Right cardiac atrium (tissue), 5 donors: ENCODE measurements around the gene INS. TPM values are rescaled to one million over a fixed set of nuclear protein-coding genes. Genes with fewer than 3 reads are reported as not detected.

Experiments used
- ATAC-seq, 2 donors: fragments of 200-7000 bp; cut with Tn5 transposase; one replicate each; pipeline versions ENCODE4 v1.8.0 to v1.9.1; 2020; ENCODE audit warnings: moderate library complexity in 2 of 2, mild to moderate bottlenecking in 1 of 2
- DNase-seq, 3 donors: peaks; one replicate each; pipeline ENCODE4 v3.0.0-alpha.2; 2020
- H3K27ac ChIP-seq: one replicate; pipeline ENCODE4 v1.5.1; 2013; ENCODE audit warnings: mild to moderate bottlenecking, low read length, control low read depth, moderate library complexity
- H3K27me3 ChIP-seq: one replicate; pipeline ENCODE4 v1.6.1; 2013; ENCODE audit not compliant: control insufficient read depth, insufficient read depth
- H3K4me1 ChIP-seq: one replicate; pipeline ENCODE4 v1.6.1; 2013; ENCODE audit warnings: low read length; ENCODE audit not compliant: control insufficient read depth, insufficient read depth
- H3K4me3 ChIP-seq: one replicate; pipeline ENCODE4 v1.5.1; 2013; ENCODE audit warnings: low read length, control low read depth
- H3K9me3 ChIP-seq: one replicate; pipeline ENCODE4 v1.6.1; 2013; ENCODE audit warnings: low read length; ENCODE audit not compliant: control insufficient read depth
- WGBS: extraction: QIAGEN DNeasy Blood & Tissue Kit; methylation state at CpG from one replicate; pipeline ENCODE4 v1.1.7; 2013; 5-methylcytosine and 5-hydroxymethylcytosine counted together
- intact Hi-C, 4 donors: fragments of 100-400 bp; cut with DNase I; formaldehyde crosslinking; loops; one replicate each; pipeline versions ENCODE4 v1.11.0 to v1.14.0; 2022 to 2023
- polyA plus RNA-seq: library from polyadenylated mRNA; stranded (reverse); fragments of 200-250 nt; gene quantifications from one replicate; pipeline ENCODE4 v1.2.3, GENCODE V29; 2013
- total RNA-seq, 4 donors: library from RNA; stranded (reverse); fragmentation: NEBNext Ultra II Directional; extraction: Animal tissue kit (Norgen Biotek cat#: 25700); gene quantifications; one replicate each; pipeline ENCODE4 v1.2.1, GENCODE V29; 2021
- donor health status: healthy with polysubstance abuse.
- donor health status: DM: no; HTN: yes; CAD: no.
- donor health status: DM: no; HTN: no; CAD: no.
- donor health status: DM: no; HTN: yes; CAD: no; lungs with severe emphysema.
- donor health status: DM: yes; HTN: yes; CAD: no.

Gene INS
- total and polyA plus RNA-seq, 5 donors = 1.1 TPM; not detected in 4

- WGBS = 14% methylated on average over 12 of the region's 12 CpGs
These were observed 17.6 kb downstream of the INS start for GRCh38 chr11:2143477-2143798.

GRCh38 chr11:2142762-2143202 is 18.2 kb downstream of the INS start:
- intact Hi-C loops = loop anchor here in 1 of 4 donors (10.0 kb wide), 1 partner anchor 218 kb away; no protein-coding TSS in a partner anchor
- no peaks in the 10 kb centered on the region for H3K27me3 ChIP-seq
- 26% methylated on average over 6 of the region's 6 CpGs for WGBS
- no peaks in the 10 kb centered on the region for H3K9me3 ChIP-seq
- H3K27ac ChIP-seq = no peak overlapping the region
- no peak for ATAC-seq
- H3K4me1 ChIP-seq = no peaks in the 10 kb centered on the region
- no peak overlapping the region for H3K4me3 ChIP-seq
- peak in 1 of 3 donors; percentile 14 for DNase-seq

More at GRCh38 chr11:2143477-2143798, 17.6 kb downstream of the INS start:
- intact Hi-C loops = loop anchor here in 1 of 4 donors (10.0 kb wide), 1 partner anchor 219 kb away; no protein-coding TSS in a partner anchor
- DNase-seq = peak in 2 of 3 donors; percentile 8 to 28
- H3K27ac ChIP-seq = no peak overlapping the region
- H3K9me3 ChIP-seq = no peaks in the 10 kb centered on the region
- ATAC-seq = no peak
- no peaks in the 10 kb centered on the region for H3K27me3 ChIP-seq
- no peak overlapping the region for H3K4me3 ChIP-seq
- no peaks in the 10 kb centered on the region for H3K4me1 ChIP-seq

- Histone ChIP-seq H3K9me3 (no peaks in the 10 kb centered on the region), H3K4me3 (no peak overlapping the region), H3K27me3 (no peaks in the 10 kb centered on the region), H3K27ac (no peak overlapping the region), H3K4me1 (no peaks in the 10 kb centered on the region)
- ATAC-seq = no peak
- intact Hi-C loops = loop anchor here in 1 of 4 donors (10.0 kb wide), 1 partner anchor 218 kb away; no protein-coding TSS in a partner anchor
- WGBS = 30% methylated on average over 5 of the region's 5 CpGs
- DNase-seq = peak in 1 of 3 donors; percentile 17
These were observed 18.7 kb downstream of the INS start for GRCh38 chr11:2142300-2142759.

GRCh38 chr11:2140411-2141400 is 20.3 kb downstream of the INS start:
- Histone ChIP-seq H3K4me1 (no peaks in the 10 kb centered on the region), H3K27me3 (no peaks in the 10 kb centered on the region), H3K27ac (no peak overlapping the region), H3K9me3 (no peaks in the 10 kb centered on the region), H3K4me3 (no peak overlapping the region)
- ATAC-seq (no peak), DNase-seq (peak in 1 of 3 donors; percentile 52)
- intact Hi-C loops = loop anchor here in 1 of 4 donors (10.0 kb wide), 1 partner anchor 216 kb away; no protein-coding TSS in a partner anchor
- WGBS = 9% methylated on average over 102 of the region's 102 CpGs

- no peak for ATAC-seq
- no peaks in the 10 kb centered on the region for H3K4me1 ChIP-seq
- H3K27me3 ChIP-seq = no peaks in the 10 kb centered on the region
- H3K4me3 ChIP-seq = peak overlapping the region; percentile 48
- intact Hi-C loops = loop anchor here in 2 of 4 donors (5.0 to 10.0 kb wide), 2 partner anchors 42 to 215 kb away; no protein-coding TSS in a partner anchor
- DNase-seq = peak in 1 of 3 donors; percentile 58
- WGBS = 1% methylated on average over 57 of the region's 57 CpGs
- no peak overlapping the region for H3K27ac ChIP-seq
- no peaks in the 10 kb centered on the region for H3K9me3 ChIP-seq
These were observed 21.2 kb downstream of the INS start for GRCh38 chr11:2139621-2140337.

GRCh38 chr11:2139123-2139521 is 21.9 kb downstream of the INS start, which contains the start of gene IGF2:
IGF2 (minus strand) TSS chr11:2139389; CDS start chr11:2135523, 3,866 bp downstream.
- no peak within 1 kb of the TSS for H3K27ac ChIP-seq
- H3K9me3 ChIP-seq = no peaks in the 10 kb centered on the region
- WGBS = under 1% methylated on average over 60 of the region's 62 CpGs
- no peaks in the 10 kb centered on the region for H3K27me3 ChIP-seq
- DNase-seq (peak in 2 of 3 donors; percentile 64 to 67), ATAC-seq (no peak)
- H3K4me3 ChIP-seq = peak within 1 kb of the TSS; percentile 48
- no peaks in the 10 kb centered on the region for H3K4me1 ChIP-seq
- intact Hi-C loops = loop anchor here in 1 of 4 donors (5.0 kb wide), 1 partner anchor 42 kb away; no protein-coding TSS in a partner anchor

GRCh38 chr11:2138431-2139122 is 22.4 kb downstream of the INS start:
- intact Hi-C loops = loop anchor here in 1 of 4 donors (5.0 kb wide), 1 partner anchor 41 kb away; no protein-coding TSS in a partner anchor
- Histone ChIP-seq H3K27me3 (no peaks in the 10 kb centered on the region), H3K27ac (no peak overlapping the region), H3K4me3 (peak overlapping the region; percentile 48), H3K4me1 (no peaks in the 10 kb centered on the region), H3K9me3 (no peaks in the 10 kb centered on the region)
- no peak for ATAC-seq
- under 1% methylated on average over 68 of the region's 68 CpGs for WGBS
- peak; percentile 14 to 63 (median 56) for DNase-seq

GRCh38 chr11:2138068-2138430 is 23.0 kb downstream of the INS start:
- no peaks in the 10 kb centered on the region for H3K4me1 ChIP-seq
- DNase-seq (peak in 2 of 3 donors; percentile 45 to 63), ATAC-seq (no peak)
- peak overlapping the region; percentile 48 for H3K4me3 ChIP-seq
- intact Hi-C loops = loop anchor here in 1 of 4 donors (5.0 kb wide), 1 partner anchor 41 kb away; no protein-coding TSS in a partner anchor
- whole genome bisulfite sequencing = 2% methylated on average over 44 of the region's 44 CpGs
- no peak overlapping the region for H3K27ac ChIP-seq
- H3K9me3 ChIP-seq = no peaks in the 10 kb centered on the region
- no peaks in the 10 kb centered on the region for H3K27me3 ChIP-seq

- peak; percentile 65 to 85 (median 84) for DNase-seq
- peak; percentile 74 to 81 for ATAC-seq
- Histone ChIP-seq H3K4me3 (peak overlapping the region; percentile 48), H3K4me1 (no peaks in the 10 kb centered on the region), H3K27me3 (no peaks in the 10 kb centered on the region), H3K9me3 (no peaks in the 10 kb centered on the region), H3K27ac (no peak overlapping the region)
- intact Hi-C loops = loop anchor here in 1 of 4 donors (5.0 kb wide), 1 partner anchor 40 kb away; no protein-coding TSS in a partner anchor
- WGBS = 1% methylated on average over 50 of the region's 50 CpGs
These were observed 23.6 kb downstream of the INS start for GRCh38 chr11:2137202-2138067.
